ENCODE data around the gene CLTC. TPM values are rescaled to one million over a fixed set of nuclear protein-coding genes. Genes with fewer than 3 reads are reported as not detected.
A peak's percentile ranks its signal among the peaks of the same experiment; 100 is the strongest.

The CLTC gene
- polyA plus RNA-seq, 6 donors from 2014 or later = 15.5 to 46.8 (median 31.8) TPM

- Mint-ChIP-seq H3K36me3 (peaks cover under 1 to 15% of the 10 kb centered on the region in 2 donors), H3K27me3 (no peaks in the 10 kb centered on the region), H3K4me1 (peaks cover 31 to 62% (median 34%) of the 10 kb centered on the region in 3 donors), H3K27ac (peak overlapping the region; percentile 68 to 97 (median 92)), H3K4me3 (peak overlapping the region in 7 of 8 donors; percentile 34 to 85 (median 71)), H3K9me3 (no peaks in the 10 kb centered on the region)
- DNase-seq (peak; percentile 7), ATAC-seq (ENCODE audit: low read depth in 2 of 2) (peak; percentile 68 to 79)
Observed at GRCh38 chr17:59669944-59670343, 50.2 kb downstream of the CLTC start.

GRCh38 chr17:59671386-59671785 lies 51.7 kb downstream of the CLTC start:
- peaks cover 0 to 15% of the 10 kb centered on the region in 2 donors for H3K36me3 Mint-ChIP-seq
- ATAC-seq (ENCODE audit: low read depth in 2 of 2) = no peak
- peak overlapping the region; percentile 44 to 94 (median 86) for H3K27ac Mint-ChIP-seq
- no peaks in the 10 kb centered on the region for H3K27me3 Mint-ChIP-seq
- no peak overlapping the region for H3K4me3 Mint-ChIP-seq
- no peaks in the 10 kb centered on the region for H3K9me3 Mint-ChIP-seq
- H3K4me1 Mint-ChIP-seq = peaks cover 35 to 74% (median 39%) of the 10 kb centered on the region in 3 donors
- DNase-seq = no peak

GRCh38 chr17:59675231-59675630 lies 55.5 kb downstream of the CLTC start:
- Mint-ChIP-seq H3K9me3 (no peaks in the 10 kb centered on the region), H3K36me3 (peaks cover 0 to 17% of the 10 kb centered on the region in 2 donors), H3K4me3 (peak overlapping the region in 6 of 8 donors; percentile 0 to 56 (median 33)), H3K27me3 (no peaks in the 10 kb centered on the region), H3K27ac (peak overlapping the region; percentile 62 to 95 (median 76)), H3K4me1 (peaks cover 22 to 47% (median 32%) of the 10 kb centered on the region in 3 donors)
- DNase-seq (no peak), ATAC-seq (ENCODE audit: low read depth in 2 of 2) (peak; percentile 52 to 54)

- no peak for ATAC-seq (ENCODE audit: low read depth in 2 of 2)
- Mint-ChIP-seq H3K27me3 (no peaks in the 10 kb centered on the region), H3K36me3 (peaks cover 0 to 22% of the 10 kb centered on the region in 2 donors), H3K4me3 (no peak overlapping the region), H3K4me1 (peaks cover 12 to 34% (median 21%) of the 10 kb centered on the region in 3 donors), H3K9me3 (no peaks in the 10 kb centered on the region), H3K27ac (peak overlapping the region in 4 of 6 donors; percentile 8 to 68 (median 40))
- no peak for DNase-seq
Observed at GRCh38 chr17:59676716-59677115, 57.0 kb downstream of the CLTC start.

- peaks cover 9 to 22% (median 11%) of the 10 kb centered on the region in 3 donors for H3K4me1 Mint-ChIP-seq
- no peaks in the 10 kb centered on the region for H3K27me3 Mint-ChIP-seq
- no peak for DNase-seq
- H3K9me3 Mint-ChIP-seq = no peaks in the 10 kb centered on the region
- no peak for ATAC-seq (ENCODE audit: low read depth in 2 of 2)
- H3K36me3 Mint-ChIP-seq = peaks cover 0 to 21% of the 10 kb centered on the region in 2 donors
- no peak overlapping the region for H3K4me3 Mint-ChIP-seq
- H3K27ac Mint-ChIP-seq = peak overlapping the region in 1 of 6 donors; percentile 61
Observed at GRCh38 chr17:59678918-59679317, 59.2 kb downstream of the CLTC start.

- no peak for ATAC-seq (ENCODE audit: low read depth in 2 of 2)
- peaks cover 1 to 9% (median 2%) of the 10 kb centered on the region in 3 donors for H3K4me1 Mint-ChIP-seq
- no peaks in the 10 kb centered on the region for H3K27me3 Mint-ChIP-seq
- no peaks in the 10 kb centered on the region for H3K9me3 Mint-ChIP-seq
- no peak for DNase-seq
- H3K4me3 Mint-ChIP-seq = no peak overlapping the region
- H3K36me3 Mint-ChIP-seq = peaks cover 0 to 26% of the 10 kb centered on the region in 2 donors
- H3K27ac Mint-ChIP-seq = peak overlapping the region in 1 of 6 donors; percentile 22
Observed at GRCh38 chr17:59680314-59680713, 60.6 kb downstream of the CLTC start.

- no peaks in the 10 kb centered on the region for H3K9me3 Mint-ChIP-seq
- peak overlapping the region in 1 of 6 donors; percentile 23 for H3K27ac Mint-ChIP-seq
- H3K36me3 Mint-ChIP-seq = peaks cover 0 to 20% of the 10 kb centered on the region in 2 donors
- no peaks in the 10 kb centered on the region for H3K27me3 Mint-ChIP-seq
- H3K4me3 Mint-ChIP-seq = no peak overlapping the region
- peaks cover 0 to 6% (median 5%) of the 10 kb centered on the region in 3 donors for H3K4me1 Mint-ChIP-seq
- no peak for DNase-seq
- no peak for ATAC-seq (ENCODE audit: low read depth in 2 of 2)
Observed at GRCh38 chr17:59683283-59683682, 63.6 kb downstream of the CLTC start.

GRCh38 chr17:59684967-59685366 lies 65.3 kb downstream of the CLTC start:
- Mint-ChIP-seq H3K27ac (no peak overlapping the region), H3K9me3 (no peaks in the 10 kb centered on the region), H3K4me3 (no peak overlapping the region), H3K4me1 (peaks cover 3 to 6% (median 5%) of the 10 kb centered on the region in 3 donors), H3K27me3 (no peaks in the 10 kb centered on the region), H3K36me3 (peaks cover 0 to 24% of the 10 kb centered on the region in 2 donors)
- ATAC-seq (ENCODE audit: low read depth in 2 of 2) (no peak), DNase-seq (no peak)

GRCh38 chr17:59688008-59688407 lies 68.3 kb downstream of the CLTC start:
- DNase-seq (no peak), ATAC-seq (ENCODE audit: low read depth in 2 of 2) (no peak)
- H3K27ac Mint-ChIP-seq = peak overlapping the region in 4 of 6 donors; percentile 13 to 92 (median 63)
- peaks cover 0 to 22% of the 10 kb centered on the region in 2 donors for H3K36me3 Mint-ChIP-seq
- H3K9me3 Mint-ChIP-seq = no peaks in the 10 kb centered on the region
- peaks cover 3 to 9% (median 5%) of the 10 kb centered on the region in 3 donors for H3K4me1 Mint-ChIP-seq
- no peaks in the 10 kb centered on the region for H3K27me3 Mint-ChIP-seq
- no peak overlapping the region for H3K4me3 Mint-ChIP-seq

- Mint-ChIP-seq H3K36me3 (peaks cover 0 to 22% of the 10 kb centered on the region in 2 donors), H3K27ac (peak overlapping the region; percentile 9 to 84 (median 58)), H3K4me3 (no peak overlapping the region), H3K4me1 (peaks cover 3 to 9% (median 5%) of the 10 kb centered on the region in 3 donors), H3K9me3 (no peaks in the 10 kb centered on the region), H3K27me3 (no peaks in the 10 kb centered on the region)
- ATAC-seq (ENCODE audit: low read depth in 2 of 2) (no peak), DNase-seq (no peak)
Observed at GRCh38 chr17:59688496-59688895, 68.8 kb downstream of the CLTC start.

GRCh38 chr17:59693582-59693981 lies 73.9 kb downstream of the CLTC start:
- ATAC-seq (ENCODE audit: low read depth in 2 of 2) (no peak), DNase-seq (no peak)
- Mint-ChIP-seq H3K4me1 (peaks cover 8 to 27% (median 18%) of the 10 kb centered on the region in 3 donors), H3K4me3 (no peak overlapping the region), H3K27me3 (no peaks in the 10 kb centered on the region), H3K9me3 (no peaks in the 10 kb centered on the region), H3K36me3 (peaks cover 0 to 18% of the 10 kb centered on the region in 2 donors), H3K27ac (no peak overlapping the region)

GRCh38 chr17:59694344-59694743 lies 74.6 kb downstream of the CLTC start:
- ATAC-seq (ENCODE audit: low read depth in 2 of 2) = no peak
- Mint-ChIP-seq H3K27me3 (no peaks in the 10 kb centered on the region), H3K4me1 (peaks cover 14 to 34% (median 21%) of the 10 kb centered on the region in 3 donors), H3K9me3 (no peaks in the 10 kb centered on the region), H3K27ac (peak overlapping the region in 1 of 6 donors; percentile 36), H3K36me3 (peaks cover 0 to 15% of the 10 kb centered on the region in 2 donors), H3K4me3 (no peak overlapping the region)
- DNase-seq = no peak

- Mint-ChIP-seq H3K4me3 (no peak overlapping the region), H3K9me3 (no peaks in the 10 kb centered on the region), H3K27me3 (no peaks in the 10 kb centered on the region), H3K27ac (peak overlapping the region in 4 of 6 donors; percentile 14 to 59 (median 27)), H3K36me3 (peaks cover 0 to 11% of the 10 kb centered on the region in 2 donors), H3K4me1 (peaks cover 17 to 42% (median 24%) of the 10 kb centered on the region in 3 donors)
- no peak for ATAC-seq (ENCODE audit: low read depth in 2 of 2)
- no peak for DNase-seq
Observed at GRCh38 chr17:59695945-59696681, 76.4 kb downstream of the CLTC start.

Measured in naive B cell (primary cell).